ENCODE data around the gene PPP1R36.

DNA sequence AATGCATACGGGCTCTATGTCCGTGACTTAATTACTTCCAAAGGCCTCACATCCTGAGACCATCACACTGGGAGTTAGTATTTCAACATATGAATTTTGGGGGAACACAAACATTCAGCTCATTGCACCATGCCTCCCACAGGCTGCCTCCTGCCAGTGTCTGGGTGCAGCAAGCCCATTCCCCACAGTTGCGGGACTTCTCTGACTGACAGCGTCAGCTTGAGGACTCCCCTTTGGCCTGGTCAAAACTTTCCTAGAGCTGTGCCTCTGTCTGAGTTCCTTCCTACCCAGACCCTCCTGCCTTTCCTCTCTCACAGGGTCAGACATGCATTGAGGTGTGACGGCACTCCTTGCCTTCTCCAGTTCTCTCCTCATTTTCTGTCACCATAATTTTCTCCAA is 27.4 kb downstream of the PPP1R36 start:
- TF ChIP-seq EZH2 (IDR thresholded peaks at IDR 0.05; ENCODE audit: low read depth) (no peak), CTCF (conservative IDR thresholded peaks at IDR 0.05) (no peak)

Measured in PC-9 (cell line).